Islet of Langerhans (tissue), 1 donor: ENCODE data around the gene CDC42BPB.

Experiments used
- FAIRE-seq: peaks from one replicate; lab custom pipeline; 2011; peaks lifted over from hg19 to GRCh38; lab: Jason Lieb, UNC

Gene CDC42BPB

GRCh38 chr14:103073876-103074728, 16.8 kb upstream of the CDC42BPB start:
- FAIRE-seq = no peak

- FAIRE-seq = no peak
These were observed 16.1 kb upstream of the CDC42BPB start for GRCh38 chr14:103073367-103073875.

GRCh38 chr14:103072595-103073366, 15.4 kb upstream of the CDC42BPB start:
- no peak for FAIRE-seq

- FAIRE-seq = no peak
These were observed 14.3 kb upstream of the CDC42BPB start for GRCh38 chr14:103071544-103072251.

GRCh38 chr14:103070971-103071542, 13.7 kb upstream of the CDC42BPB start:
- no peak for FAIRE-seq

GRCh38 chr14:103070263-103070885, 13.0 kb upstream of the CDC42BPB start:
- FAIRE-seq = no peak

- no peak for FAIRE-seq
These were observed 11.2 kb upstream of the CDC42BPB start for GRCh38 chr14:103068351-103069073.

- no peak for FAIRE-seq
These were observed 10.0 kb upstream of the CDC42BPB start for GRCh38 chr14:103067231-103067954.

GRCh38 chr14:103066399-103066798, 9.1 kb upstream of the CDC42BPB start:
- FAIRE-seq = no peak

- no peak for FAIRE-seq
These were observed 8.5 kb upstream of the CDC42BPB start for GRCh38 chr14:103065861-103066260.

- FAIRE-seq = no peak
These were observed 7.6 kb upstream of the CDC42BPB start for GRCh38 chr14:103064978-103065377.

GRCh38 chr14:103064436-103064835, 7.1 kb upstream of the CDC42BPB start:
- no peak for FAIRE-seq

GRCh38 chr14:103061482-103061976, 4.2 kb upstream of the CDC42BPB start:
- no peak for FAIRE-seq

GRCh38 chr14:103059556-103059955, 2.2 kb upstream of the CDC42BPB start:
- FAIRE-seq = no peak

GRCh38 chr14:103058164-103059055, 1.1 kb upstream of the CDC42BPB start:
- FAIRE-seq = no peak

GRCh38 chr14:103057028-103057371, 349 bp downstream of the CDC42BPB start:
- no peak for FAIRE-seq

GRCh38 chr14:103056322-103057027, 874 bp downstream of the CDC42BPB start:
- FAIRE-seq = no peak

GRCh38 chr14:103055695-103056094, 1.7 kb downstream of the CDC42BPB start:
- no peak for FAIRE-seq

GRCh38 chr14:103052407-103052806, 4.9 kb downstream of the CDC42BPB start:
- no peak for FAIRE-seq
